Stimulated activated CD8-positive, alpha-beta memory T cell treated with anti-CD3 and anti-CD28 coated beads, Interleukin-15, amount 100 ng/mL, for 24 hours (primary cell): Measurements from ENCODE around the gene TAF4.

Experiments used
- DNase-seq: peaks from one replicate; pipeline ENCODE4 v3.0.0-alpha.2; 2020; ENCODE audit warnings: low read depth

The TAF4 gene

GRCh38 chr20:61941721-61942405, 123.8 kb downstream of the TAF4 start:
- no peak for DNase-seq

GRCh38 chr20:61940976-61941720, 124.5 kb downstream of the TAF4 start:
- no peak for DNase-seq

GRCh38 chr20:61940491-61940890, 125.2 kb downstream of the TAF4 start:
- no peak for DNase-seq

- DNase-seq = no peak
These were observed 125.9 kb downstream of the TAF4 start for GRCh38 chr20:61939691-61940360.

- no peak for DNase-seq
These were observed 126.6 kb downstream of the TAF4 start for GRCh38 chr20:61938839-61939690.

- DNase-seq = no peak
These were observed 127.5 kb downstream of the TAF4 start for GRCh38 chr20:61937963-61938838.

- no peak for DNase-seq
These were observed 128.3 kb downstream of the TAF4 start for GRCh38 chr20:61937146-61937962.

DNA sequence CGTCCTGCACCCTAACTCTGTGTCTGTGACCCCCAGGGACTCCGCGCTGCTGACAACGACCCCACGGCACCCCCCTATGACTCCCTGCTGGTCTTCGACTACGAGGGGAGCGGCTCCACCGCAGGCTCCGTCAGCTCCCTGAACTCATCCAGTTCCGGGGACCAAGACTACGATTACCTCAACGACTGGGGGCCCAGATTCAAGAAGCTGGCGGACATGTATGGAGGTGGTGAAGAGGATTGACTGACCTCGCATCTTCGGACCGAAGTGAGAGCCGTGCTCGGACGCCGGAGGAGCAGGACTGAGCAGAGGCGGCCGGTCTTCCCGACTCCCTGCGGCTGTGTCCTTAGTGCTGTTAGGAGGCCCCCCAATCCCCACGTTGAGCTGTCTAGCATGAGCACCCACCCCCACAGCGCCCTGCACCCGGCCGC, 129.0 kb downstream of the TAF4 start:
- DNase-seq = no peak

GRCh38 chr20:61935926-61936700, 129.6 kb downstream of the TAF4 start:
- no peak for DNase-seq

- DNase-seq = no peak
These were observed 130.8 kb downstream of the TAF4 start for GRCh38 chr20:61934716-61935530.

DNA sequence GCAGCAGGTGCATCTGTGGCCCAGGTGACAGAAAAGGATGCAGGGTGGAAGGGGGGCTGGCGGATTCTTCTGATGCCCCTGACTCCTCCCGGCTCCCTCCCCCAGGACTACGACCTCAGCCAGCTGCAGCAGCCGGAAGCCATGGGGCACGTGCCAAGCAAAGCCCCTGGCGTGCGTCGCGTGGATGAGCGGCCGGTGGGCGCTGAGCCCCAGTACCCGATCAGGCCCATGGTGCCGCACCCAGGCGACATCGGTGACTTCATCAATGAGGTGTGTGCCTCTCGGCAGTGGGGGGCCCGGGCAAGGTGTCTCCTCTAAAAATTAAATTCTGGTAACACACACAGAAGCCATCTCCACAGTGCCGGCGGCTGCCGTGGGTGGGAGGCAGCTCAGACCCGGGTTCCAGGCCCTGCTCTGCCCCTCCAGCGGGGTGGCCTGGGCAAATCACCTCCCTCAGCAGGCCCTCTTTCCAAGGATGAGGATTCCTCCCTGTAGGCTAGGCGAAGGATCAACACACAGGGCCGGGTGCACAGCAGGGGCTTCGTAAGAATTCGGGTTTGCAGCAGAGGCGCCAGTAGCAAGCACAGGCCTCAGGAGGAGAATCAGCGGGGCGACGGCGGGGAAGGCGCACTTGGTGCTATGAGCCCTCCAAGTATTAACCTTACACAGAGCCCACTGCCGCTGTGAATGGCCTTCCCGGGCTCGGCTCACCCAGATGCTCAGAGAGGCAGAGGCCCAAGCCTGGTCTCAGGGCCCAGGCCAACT, 131.5 kb downstream of the TAF4 start:
- no peak for DNase-seq

DNA sequence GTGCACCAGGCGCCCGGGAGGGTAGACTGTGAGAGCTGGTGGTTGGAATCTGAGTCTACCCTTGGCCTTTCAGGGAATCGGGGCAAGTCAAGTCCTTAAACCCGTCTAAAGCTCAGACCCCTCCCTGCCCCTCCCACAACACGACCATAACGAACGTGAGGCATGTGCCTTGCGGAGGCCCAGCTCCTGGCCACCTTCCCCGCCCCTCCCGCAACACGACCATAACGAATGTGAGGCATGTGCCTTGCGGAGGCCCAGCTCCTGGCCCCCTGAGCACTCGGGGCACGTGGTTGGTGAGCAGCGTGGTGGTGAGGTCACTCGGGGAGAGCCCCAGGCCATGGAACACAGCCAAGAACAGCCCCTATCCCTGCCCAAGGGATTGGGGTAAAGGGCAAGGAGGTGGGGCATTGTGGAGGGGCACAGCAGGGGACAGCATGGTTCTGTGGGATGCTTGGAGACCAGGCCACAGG, 132.2 kb downstream of the TAF4 start:
- no peak for DNase-seq

DNA sequence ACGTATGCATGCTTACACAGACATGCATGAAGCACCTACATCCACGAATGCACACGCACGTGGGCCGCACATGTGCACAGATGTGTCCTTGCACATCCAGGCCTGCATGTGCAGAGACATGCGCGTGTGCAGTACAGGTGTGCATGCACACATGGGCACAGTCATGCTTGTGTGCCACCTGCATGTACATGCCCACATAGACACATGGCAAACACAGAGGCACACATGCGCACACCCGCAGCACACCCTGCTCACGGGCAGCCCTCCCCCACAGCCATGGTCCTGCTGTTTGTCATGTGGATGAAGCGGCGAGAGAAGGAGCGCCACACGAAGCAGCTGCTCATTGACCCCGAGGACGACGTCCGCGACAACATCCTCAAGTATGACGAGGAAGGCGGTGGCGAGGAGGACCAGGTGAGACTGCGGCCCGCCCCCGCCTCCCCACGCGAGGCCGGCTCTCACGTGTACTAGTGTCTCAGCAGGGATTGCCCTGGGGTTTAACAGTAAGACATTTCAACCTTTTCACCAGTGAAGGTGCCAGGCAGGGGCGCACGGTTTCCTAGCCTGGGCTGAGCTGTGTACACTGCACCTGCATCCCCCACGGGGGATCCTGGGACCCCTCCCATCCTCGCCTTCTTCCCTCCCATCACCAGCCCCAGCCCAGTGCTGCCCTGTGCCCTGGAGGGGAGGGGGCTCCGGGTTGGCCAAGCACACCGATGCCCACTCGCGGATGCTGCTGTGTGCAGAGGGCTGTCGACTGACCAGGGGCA, 132.8 kb downstream of the TAF4 start:
- DNase-seq = no peak

GRCh38 chr20:61932199-61932592, 133.5 kb downstream of the TAF4 start:
- DNase-seq = no peak

- DNase-seq = no peak
These were observed 134.0 kb downstream of the TAF4 start for GRCh38 chr20:61931476-61932198.

DNA sequence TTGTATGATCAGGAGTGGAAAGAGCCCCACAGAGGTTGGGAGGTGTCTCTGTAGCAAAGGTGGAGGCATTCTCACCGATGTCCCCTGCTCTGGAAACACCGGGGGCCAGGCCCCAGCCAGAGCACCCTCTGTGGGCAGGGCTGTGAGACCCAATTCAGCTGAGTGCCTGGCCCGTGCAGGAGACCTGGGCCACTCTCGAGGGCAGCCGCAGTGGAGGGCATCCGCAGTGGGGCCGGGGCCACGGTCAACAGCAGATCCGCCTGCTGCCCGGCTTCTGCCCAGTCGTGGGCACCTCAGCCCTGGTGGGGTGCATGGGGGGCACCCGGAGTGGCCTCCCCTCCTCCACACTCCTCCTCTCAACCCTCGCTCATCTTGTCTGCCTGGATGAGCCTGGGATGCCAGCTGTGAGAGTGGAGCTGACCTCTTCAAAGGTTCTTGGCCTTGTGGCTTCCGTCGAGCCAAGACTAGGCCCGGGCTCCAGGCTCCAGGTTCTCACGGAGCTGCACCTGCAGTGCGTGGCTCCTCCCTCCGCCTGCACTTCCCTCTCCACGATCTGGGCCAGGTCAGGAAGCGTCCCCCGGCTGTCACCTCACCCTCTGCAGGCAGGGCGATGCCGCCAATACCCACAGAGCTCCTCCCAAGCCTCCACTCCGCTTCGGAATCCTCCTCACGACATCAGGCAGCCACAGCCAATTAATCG, 134.8 kb downstream of the TAF4 start:
- DNase-seq = no peak
